COLO668 (cell line): Measurements from ENCODE around the gene TDRD12.
"Not testable (repeated sequence)": the region's sequence is repeated elsewhere in the genome, so short reads cannot be mapped to it uniquely, and the experiment has no call there.

Experiments
- DNase-seq: peaks from one replicate; lab custom pipeline; 2025; ENCODE audit not compliant: unreplicated experiment; lab: John Stamatoyannopoulos, UW

Gene TDRD12

GRCh38 chr19:32691952-32692726 lies 27.4 kb upstream of the TDRD12 start:
- peak; percentile 75 for DNase-seq

DNA sequence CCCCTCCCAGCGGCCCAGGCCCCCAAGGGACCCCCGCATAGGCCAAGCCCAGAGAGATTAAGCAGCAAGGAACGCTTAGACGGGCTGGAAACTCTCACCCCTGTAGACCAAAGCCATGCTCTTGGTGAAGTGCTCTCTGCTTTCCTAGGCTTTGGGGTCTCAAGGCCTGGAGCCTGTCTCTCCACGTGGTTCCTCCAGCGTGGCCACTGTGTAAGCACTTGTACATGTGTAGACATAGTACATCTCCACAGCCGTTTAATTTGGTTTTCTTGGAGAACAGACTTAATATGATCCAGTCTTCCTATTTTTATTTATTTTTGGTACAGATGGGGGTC lies 26.9 kb upstream of the TDRD12 start:
- DNase-seq, result peak; percentile 22

DNA sequence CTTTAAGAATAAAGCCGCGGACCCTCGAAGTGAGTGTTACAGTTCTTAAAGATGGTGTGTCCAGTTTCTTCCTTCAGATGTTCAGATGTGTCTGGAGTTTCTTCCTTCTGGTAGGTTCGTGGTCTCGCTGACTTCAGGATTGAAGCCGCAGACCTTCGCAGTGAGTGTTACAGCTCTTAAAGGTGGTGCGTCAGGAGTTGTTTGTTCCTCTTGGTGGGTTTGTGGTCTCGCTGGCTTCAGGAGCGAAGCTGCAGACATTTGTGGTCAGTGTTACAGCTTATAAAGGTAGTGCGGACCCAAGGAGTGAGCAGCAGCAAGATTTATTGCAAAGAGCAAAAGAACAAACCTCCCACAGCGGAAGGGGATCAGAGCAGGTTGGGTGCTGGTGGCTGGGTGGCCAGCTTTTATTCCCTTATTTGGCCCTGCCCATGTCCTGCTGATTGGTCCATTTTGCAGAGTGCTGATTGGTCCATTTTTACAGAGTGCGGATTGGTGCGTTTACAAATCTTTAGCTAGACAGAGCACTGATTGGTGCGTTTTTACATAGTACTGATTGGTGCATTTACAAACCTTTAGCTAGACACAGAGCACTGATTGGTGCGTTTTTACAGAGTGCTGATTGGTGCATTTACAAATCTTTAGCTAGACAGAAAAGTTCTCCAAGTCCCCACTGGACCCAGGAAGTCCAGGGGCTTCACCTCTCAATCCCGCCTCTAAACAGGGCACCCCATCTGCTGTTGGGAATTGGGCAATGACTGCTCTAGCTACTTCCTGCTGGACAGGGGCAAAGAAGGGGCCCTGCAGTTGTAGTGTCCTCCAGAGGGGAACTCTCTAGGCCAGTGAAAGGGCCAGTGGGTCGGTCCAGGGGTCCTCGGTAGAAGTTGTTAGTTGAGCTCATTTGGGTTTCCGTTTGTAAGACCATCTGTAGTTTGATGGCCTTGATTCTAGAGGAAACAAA lies 26.1 kb upstream of the TDRD12 start:
- DNase-seq, result peak; percentile 10

DNA sequence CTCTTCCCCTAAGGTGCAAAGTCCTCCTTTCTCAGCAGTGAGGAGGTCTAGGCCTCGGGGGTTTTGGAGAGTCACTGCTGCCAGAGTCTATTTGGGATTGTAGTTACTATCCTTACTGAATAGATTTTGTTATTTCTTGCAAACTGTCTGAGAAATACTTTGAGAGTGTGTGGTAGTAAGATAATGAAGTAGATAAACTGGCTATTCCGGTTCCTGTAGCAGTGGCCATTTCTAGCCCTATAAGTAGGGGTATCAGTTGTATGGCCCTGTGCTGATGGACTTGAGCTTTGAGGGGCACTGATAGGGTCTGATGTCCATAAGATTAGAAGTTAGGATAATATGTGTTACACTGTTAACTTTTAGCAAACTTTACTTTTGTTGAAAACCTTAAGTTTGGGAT lies 25.3 kb upstream of the TDRD12 start:
- not testable (repeated sequence) for DNase-seq

- not testable (repeated sequence) for DNase-seq
Observed at GRCh38 chr19:32694851-32695250, 24.7 kb upstream of the TDRD12 start.

DNA sequence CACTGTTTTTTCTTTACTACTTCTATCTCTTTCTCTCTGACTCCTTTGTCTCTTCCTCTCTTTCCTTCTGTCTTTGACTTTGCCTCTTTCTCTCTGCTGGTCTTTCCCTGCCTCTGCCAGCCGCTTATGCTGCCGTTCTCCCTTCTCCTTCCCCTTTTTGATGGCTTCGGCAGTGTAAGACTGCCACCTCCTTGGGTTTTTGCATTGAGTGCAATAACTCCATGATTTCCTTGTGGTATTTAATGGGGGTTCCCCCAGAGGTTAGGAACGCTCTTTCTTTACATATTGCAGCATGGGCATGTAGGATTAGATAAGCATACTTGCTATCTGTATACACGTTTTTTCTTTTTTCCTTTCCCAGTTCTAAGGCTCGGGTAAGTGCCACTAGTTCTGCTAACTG lies 24.1 kb upstream of the TDRD12 start:
- not testable (repeated sequence) for DNase-seq

- DNase-seq, result not testable (repeated sequence)
Observed at GRCh38 chr19:32696771-32697170, 22.8 kb upstream of the TDRD12 start.

DNA sequence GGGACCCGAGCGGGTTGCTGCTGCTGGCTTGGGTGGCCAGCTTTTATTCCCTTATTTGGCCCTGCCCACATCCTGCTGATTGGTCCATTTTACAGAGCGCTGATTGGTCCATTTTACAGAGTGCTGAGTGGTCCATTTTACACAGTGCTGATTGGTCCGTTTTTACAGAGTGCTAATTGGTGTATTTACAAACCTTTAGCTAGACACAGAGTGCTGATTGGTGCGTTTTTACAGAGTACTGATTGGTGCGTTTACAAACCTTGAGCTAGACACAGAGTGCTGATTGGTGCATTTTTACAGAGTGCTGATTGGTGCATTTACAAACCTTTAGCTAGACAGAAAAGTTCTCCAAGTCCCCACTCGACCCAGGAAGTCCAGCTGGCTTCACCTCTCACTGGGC lies 19.4 kb upstream of the TDRD12 start:
- DNase-seq, result not testable (repeated sequence)

- peak; percentile 23 for DNase-seq
Observed at GRCh38 chr19:32702010-32702409, 17.6 kb upstream of the TDRD12 start.

- DNase-seq, result not testable (repeated sequence)
Observed at GRCh38 chr19:32704006-32704405, 15.6 kb upstream of the TDRD12 start.

- no peak for DNase-seq
Observed at GRCh38 chr19:32708457-32708856, 11.1 kb upstream of the TDRD12 start.

DNA sequence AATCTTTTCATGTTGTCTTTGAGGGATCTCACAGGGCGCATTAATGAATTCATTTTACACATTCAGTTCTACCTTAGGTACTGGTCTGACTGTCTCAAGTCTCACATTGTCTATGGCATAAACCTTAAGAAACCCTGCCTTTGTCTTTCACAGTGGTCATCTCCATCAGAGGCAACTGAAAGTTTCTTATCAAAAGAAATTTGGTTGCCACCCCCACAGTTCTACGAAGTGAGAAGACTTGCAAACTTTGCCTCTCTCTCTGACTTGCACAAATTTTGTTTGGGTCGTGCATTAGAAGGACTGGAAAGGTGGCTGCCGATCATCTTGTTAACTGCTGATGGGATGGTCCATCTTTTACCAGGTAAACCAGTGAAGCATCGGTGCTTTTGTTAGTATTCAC lies 10.5 kb upstream of the TDRD12 start:
- no peak for DNase-seq

DNA sequence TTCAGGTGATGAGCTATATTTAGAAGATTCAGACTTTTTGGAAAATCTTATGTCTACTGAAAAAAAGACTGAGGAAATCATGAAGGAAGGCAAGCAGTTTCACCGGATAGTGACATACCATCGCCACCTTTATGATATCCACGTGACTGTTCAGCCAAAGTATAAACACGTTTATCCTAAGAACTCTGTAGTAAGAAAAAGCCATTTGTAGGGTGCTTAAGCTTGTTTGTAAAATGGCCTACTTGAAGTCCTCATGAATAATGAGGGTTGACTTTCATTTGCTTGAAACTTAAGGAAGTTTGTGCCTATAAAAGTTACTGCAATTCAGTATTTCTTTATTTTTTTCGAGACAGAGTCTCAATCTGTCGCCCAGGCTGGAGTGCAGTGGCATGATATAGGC lies 7.8 kb upstream of the TDRD12 start:
- no peak for DNase-seq

DNA sequence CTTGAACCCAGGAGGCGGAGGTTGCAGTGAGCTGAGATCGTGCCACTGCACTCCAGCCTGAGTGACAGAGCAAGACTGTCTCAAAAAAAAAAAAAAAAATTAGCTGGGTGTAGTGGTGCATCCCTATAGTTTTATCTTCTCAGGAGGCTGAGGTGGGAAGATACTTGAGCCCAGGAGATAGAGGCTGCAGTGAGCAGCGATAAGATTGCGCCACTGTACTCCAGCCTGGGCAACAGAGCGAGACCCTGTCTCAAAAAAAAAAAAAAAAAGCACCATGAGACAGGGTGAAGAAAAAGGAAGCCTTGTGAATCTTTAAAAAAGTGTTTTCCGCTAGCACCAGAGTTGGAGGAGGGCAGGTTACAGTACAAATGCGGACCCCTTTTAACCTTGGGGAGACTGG lies 3.4 kb upstream of the TDRD12 start:
- not testable (repeated sequence) for DNase-seq

DNA sequence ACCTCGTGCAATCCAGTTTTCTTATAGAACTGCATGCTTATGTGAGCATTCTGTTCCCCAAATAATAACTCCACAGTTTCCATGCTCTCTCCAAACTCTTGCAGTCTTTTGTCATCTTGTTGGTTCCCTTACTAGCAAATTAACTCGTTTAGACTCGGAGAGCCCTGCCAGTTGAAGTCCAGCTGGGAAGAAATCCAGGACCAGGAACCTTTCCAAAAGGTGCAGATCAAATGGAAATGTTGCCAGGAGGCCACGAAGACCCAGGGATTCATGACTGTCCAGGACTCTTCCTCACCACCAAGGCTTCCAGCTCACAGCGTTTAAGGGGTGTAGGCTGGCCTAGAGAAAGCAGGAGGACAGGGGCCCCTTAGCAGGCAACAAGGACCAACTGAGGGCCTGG lies 2.1 kb upstream of the TDRD12 start:
- DNase-seq, result no peak

- no peak for DNase-seq
Observed at GRCh38 chr19:32718286-32718685, 1.3 kb upstream of the TDRD12 start.

- DNase-seq, result no peak
Observed at GRCh38 chr19:32720216-32720935, 809 bp downstream of the TDRD12 start.

DNA sequence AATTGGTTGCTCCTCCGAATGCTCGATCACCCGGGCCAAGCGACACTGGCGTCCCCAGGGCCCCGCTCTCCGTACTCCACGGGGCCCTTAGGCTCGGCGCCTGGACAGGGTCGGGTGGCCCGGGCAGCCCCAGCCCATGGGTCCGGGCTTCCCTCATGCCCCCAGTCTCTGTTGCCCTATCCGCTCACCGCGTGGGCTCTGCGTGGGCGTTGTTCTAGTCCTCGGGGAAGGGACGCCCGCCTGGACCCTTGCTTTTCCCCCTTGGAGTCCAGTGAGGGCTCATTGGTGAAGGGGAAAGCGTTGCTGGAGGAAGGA lies 1.3 kb downstream of the TDRD12 start:
- DNase-seq, result no peak

DNA sequence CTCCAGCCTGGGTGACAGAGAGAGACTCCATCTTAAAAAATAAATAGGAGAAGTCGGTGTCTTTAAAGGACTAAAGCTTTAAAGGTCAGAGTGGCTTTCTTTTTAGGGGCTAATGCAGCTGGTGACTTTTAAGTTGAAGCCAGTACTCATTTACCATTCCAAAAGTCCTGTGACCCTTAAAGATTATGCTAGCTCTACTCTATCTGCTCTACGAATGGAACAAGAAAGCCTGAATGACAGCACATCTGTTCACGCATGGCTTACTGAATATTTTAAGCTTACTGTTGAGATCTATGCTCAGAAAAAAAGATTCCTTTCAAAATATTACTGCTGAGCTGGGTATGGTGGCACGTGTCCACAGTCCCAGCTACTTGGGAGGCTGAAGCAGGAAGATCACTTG lies 16.4 kb downstream of the TDRD12 start:
- no peak for DNase-seq

DNA sequence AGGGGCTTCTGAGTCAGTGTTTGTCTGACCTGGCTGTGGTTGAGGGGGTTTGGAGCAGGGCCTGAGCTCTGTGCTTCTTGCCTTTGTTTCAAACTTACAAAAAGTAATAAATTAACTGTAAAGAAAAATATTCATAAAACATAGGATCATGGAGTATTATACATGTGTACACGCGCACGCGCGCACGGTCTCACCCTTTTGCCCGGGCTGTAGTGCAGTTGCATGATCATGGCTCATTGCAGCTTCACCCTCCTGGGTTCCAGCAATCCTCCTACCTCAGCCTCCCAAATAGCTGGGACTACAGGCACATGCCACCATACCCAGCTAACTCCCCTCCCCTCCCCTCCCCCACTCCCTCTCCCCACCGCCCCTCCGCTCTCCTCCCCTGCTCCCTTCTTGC lies 23.5 kb downstream of the TDRD12 start:
- DNase-seq, result no peak

DNA sequence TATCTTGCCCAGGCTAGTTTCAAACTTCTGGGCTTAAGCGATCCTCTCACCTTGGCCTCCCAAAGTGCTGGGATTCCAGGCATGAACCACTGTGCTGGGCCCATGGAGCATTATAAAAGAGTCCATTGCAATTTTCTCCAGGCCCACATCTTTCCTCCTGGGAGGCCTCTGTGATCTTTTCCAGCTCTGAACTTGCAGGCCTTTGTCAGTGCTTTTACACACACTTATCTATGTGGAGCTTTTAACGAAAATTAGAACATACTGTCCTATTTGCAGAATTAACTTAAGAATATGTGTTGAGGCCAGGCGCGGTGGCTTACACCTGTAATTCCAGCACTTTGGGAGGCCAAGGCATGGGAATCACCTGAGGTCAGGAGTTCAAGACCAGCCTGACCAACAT lies 23.9 kb downstream of the TDRD12 start:
- DNase-seq, result no peak
